Endodermal cell (in vitro differentiated cells): ENCODE data around the gene CAMK2D. TPM values are rescaled to one million over a fixed set of nuclear protein-coding genes. Genes with fewer than 3 reads are reported as not detected.

Source experiments
- DNase-seq: peaks from one replicate; pipeline ENCODE4 v3.0.0-alpha.2; 2017
- H3K27ac ChIP-seq: 2 replicates; pipeline ENCODE4 v1.5.1; 2013; ENCODE audit warnings: mild to moderate bottlenecking, low read depth, low read length, moderate library complexity
- H3K27me3 ChIP-seq: 2 replicates; pipeline ENCODE4 v1.6.1; 2013; ENCODE audit warnings: mild to moderate bottlenecking, low read length, moderate library complexity; ENCODE audit not compliant: insufficient read depth, control insufficient read depth, poor library complexity, severe bottlenecking
- H3K36me3 ChIP-seq: 2 replicates; pipeline ENCODE4 v1.7.0; 2013; ENCODE audit warnings: mild to moderate bottlenecking, low read length, moderate library complexity; ENCODE audit not compliant: control insufficient read depth, insufficient read depth
- H3K4me1 ChIP-seq: one replicate; pipeline ENCODE4 v1.7.0; 2013; ENCODE audit warnings: low read length; ENCODE audit not compliant: control insufficient read depth, insufficient read depth
- H3K4me3 ChIP-seq: 2 replicates; pipeline ENCODE4 v1.5.1; 2013; ENCODE audit warnings: mild to moderate bottlenecking, low read length, moderate library complexity
- H3K9ac ChIP-seq: 2 replicates; pipeline ENCODE4 v1.6.1; 2013; ENCODE audit warnings: mild to moderate bottlenecking, low read length, moderate library complexity; ENCODE audit not compliant: poor library complexity, severe bottlenecking; ENCODE audit errors: extremely low read depth
- H3K9me3 ChIP-seq: 2 replicates; pipeline ENCODE4 v1.6.1; 2013; ENCODE audit warnings: mild to moderate bottlenecking, low read length, moderate library complexity; ENCODE audit not compliant: control insufficient read depth
- H3K27ac Mint-ChIP-seq: 2 replicates; pipeline ENCODE4 v1.8.0; 2020; ENCODE audit warnings: mixed read lengths
- H3K27me3 Mint-ChIP-seq: 2 replicates; pipeline ENCODE4 v1.8.0; 2021; ENCODE audit warnings: mild to moderate bottlenecking, mixed read lengths; ENCODE audit not compliant: insufficient read depth
- H3K36me3 Mint-ChIP-seq: 2 replicates; pipeline ENCODE4 v1.8.0; 2020; ENCODE audit warnings: low read depth, mixed read lengths
- H3K4me1 Mint-ChIP-seq: 2 replicates; pipeline ENCODE4 v1.8.0; 2020; ENCODE audit warnings: mixed read lengths
- H3K4me3 Mint-ChIP-seq: 2 replicates; pipeline ENCODE4 v1.8.0; 2020; ENCODE audit warnings: mild to moderate bottlenecking, moderate library complexity, mixed read lengths
- H3K9me3 Mint-ChIP-seq: 2 replicates; pipeline ENCODE4 v1.8.0; 2020; ENCODE audit warnings: mild to moderate bottlenecking, mixed read lengths
- CTCF ChIP-seq: fragments of 200-600 bp; sonication (generic); conservative IDR thresholded peaks from 2 replicates; pipeline ENCODE4 v1.5.0; 2021; ENCODE audit warnings: antibody characterized with exemption, mild to moderate bottlenecking
- WGBS, 2 experiments: methylation state at CpG; one replicate each; pipeline versions ENCODE4 v1.1.5 to v1.1.7; 2013; ENCODE audit warnings: missing lambda C conversion rate in 2 of 2, mixed read lengths in 1 of 2; ENCODE audit not compliant: insufficient coverage in 1 of 2, insufficient read length in 1 of 2; 5-methylcytosine and 5-hydroxymethylcytosine counted together
- total RNA-seq, 2 donors: library from RNA; stranded (reverse); fragmentation: NEBNext Ultra II Directional in 1 of 2; extraction: Animal tissue kit (Norgen Biotek cat#: 25700) in 1 of 2; gene quantifications; 2 replicates in 1 of 2; 3 replicates in 1 of 2; pipeline ENCODE4 v1.2.1, GENCODE V29; 2021

CAMK2D gene
- total RNA-seq, 2 donors from 2014 or later = 91.1 to 120 TPM

GRCh38 chr4:113504422-113504821 is 257.1 kb downstream of the CAMK2D start:
- H3K36me3 Mint-ChIP-seq = peaks cover 29% of the 10 kb centered on the region
- Histone ChIP-seq H3K9me3 (no peaks in the 10 kb centered on the region), H3K4me3 (no peak overlapping the region), H3K27ac (no peak overlapping the region), H3K36me3 (peaks cover 63% of the 10 kb centered on the region), H3K9ac (no peak overlapping the region), H3K27me3 (no peaks in the 10 kb centered on the region), H3K4me1 (peaks cover under 1% of the 10 kb centered on the region)
- no peak overlapping the region for H3K27ac Mint-ChIP-seq
- 94% methylated on average over 3 of the region's 3 CpGs; no CpG with 5 or more reads in 1 of the 2 experiments for WGBS, 2 experiments
- DNase-seq = no peak
- TF ChIP-seq CTCF = no peak
- H3K4me3 Mint-ChIP-seq = no peak overlapping the region
- peaks cover 10% of the 10 kb centered on the region for H3K4me1 Mint-ChIP-seq
- H3K9me3 Mint-ChIP-seq = no peaks in the 10 kb centered on the region
- H3K27me3 Mint-ChIP-seq = no peaks in the 10 kb centered on the region

DNA sequence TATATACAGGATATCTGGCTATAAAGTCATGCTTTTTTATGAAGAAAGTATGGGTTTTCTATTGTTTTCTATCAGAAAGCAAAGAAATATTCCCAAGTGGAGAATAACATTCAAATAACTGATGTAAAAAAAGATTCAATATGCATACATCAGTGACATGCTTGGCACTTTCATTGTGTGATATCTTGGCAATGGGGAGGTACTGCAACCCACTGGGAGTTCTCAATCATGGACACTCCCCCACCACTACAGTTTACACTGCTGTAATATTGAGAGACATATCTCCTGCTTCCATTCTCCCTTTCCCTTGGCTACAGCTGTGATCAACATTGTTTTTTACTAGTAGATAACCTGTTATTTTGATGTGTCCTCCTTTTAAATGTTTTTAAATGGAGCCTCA is 257.8 kb downstream of the CAMK2D start:
- H3K9ac ChIP-seq = no peak overlapping the region
- DNase-seq = no peak
- TF ChIP-seq CTCF = no peak
- H3K27ac Mint-ChIP-seq = no peak overlapping the region
- no peaks in the 10 kb centered on the region for H3K9me3 Mint-ChIP-seq
- no peaks in the 10 kb centered on the region for H3K27me3 Mint-ChIP-seq
- H3K36me3 ChIP-seq = peaks cover 70% of the 10 kb centered on the region
- H3K4me1 ChIP-seq = no peaks in the 10 kb centered on the region
- H3K4me1 Mint-ChIP-seq = peaks cover 9% of the 10 kb centered on the region
- H3K36me3 Mint-ChIP-seq = peaks cover 33% of the 10 kb centered on the region
- no peak overlapping the region for H3K4me3 Mint-ChIP-seq
- no peak overlapping the region for H3K4me3 ChIP-seq
- H3K27me3 ChIP-seq = no peaks in the 10 kb centered on the region
- no peaks in the 10 kb centered on the region for H3K9me3 ChIP-seq
- H3K27ac ChIP-seq = no peak overlapping the region

GRCh38 chr4:113502906-113503305 is 258.6 kb downstream of the CAMK2D start:
- DNase-seq = no peak
- peaks cover 34% of the 10 kb centered on the region for H3K36me3 Mint-ChIP-seq
- H3K27me3 Mint-ChIP-seq = no peaks in the 10 kb centered on the region
- H3K27ac Mint-ChIP-seq = no peak overlapping the region
- H3K4me1 Mint-ChIP-seq = peaks cover under 1% of the 10 kb centered on the region
- peaks cover 1% of the 10 kb centered on the region for H3K9me3 ChIP-seq
- no peaks in the 10 kb centered on the region for H3K9me3 Mint-ChIP-seq
- H3K9ac ChIP-seq = no peak overlapping the region
- no peaks in the 10 kb centered on the region for H3K27me3 ChIP-seq
- 93 to 97% methylated on average over 3 of the region's 3 CpGs for WGBS, 2 experiments
- H3K27ac ChIP-seq = no peak overlapping the region
- no peak overlapping the region for H3K4me3 Mint-ChIP-seq
- no peak for TF ChIP-seq CTCF
- H3K36me3 ChIP-seq = peaks cover 78% of the 10 kb centered on the region
- H3K4me3 ChIP-seq = no peak overlapping the region
- H3K4me1 ChIP-seq = no peaks in the 10 kb centered on the region
